Measurements from ENCODE around the gene GPR180.

Gene GPR180

GRCh38 chr13:94598281-94598680, 3.4 kb upstream of the GPR180 start:
- peaks cover 13% of the 10 kb centered on the region for H3K27me3 ChIP-seq (ENCODE audit: insufficient read depth, low read length)
- peaks cover 10% of the 10 kb centered on the region; the same call in 1 of the 2 replicates for H3K4me1 ChIP-seq (ENCODE audit: insufficient read depth, low read length)
- H3K27ac ChIP-seq (ENCODE audit: low read length), result no peak overlapping the region
- no peak overlapping the region for H3K9ac ChIP-seq (ENCODE audit: low read depth, low read length)
- H3K9me3 ChIP-seq (ENCODE audit: insufficient read depth, low read depth, low read length), result peaks cover 5% of the 10 kb centered on the region; the same call in 1 of the 2 replicates
- peaks cover 5% of the 10 kb centered on the region; the same call in 1 of the 2 replicates for H3K36me3 ChIP-seq (ENCODE audit: insufficient read depth, low read depth, low read length)
- no peak overlapping the region for H3K4me3 ChIP-seq (ENCODE audit: low read length)

GRCh38 chr13:94599877-94600276, 1.8 kb upstream of the GPR180 start:
- Histone ChIP-seq H3K9me3 (ENCODE audit: insufficient read depth, low read depth, low read length) (peaks cover 5% of the 10 kb centered on the region; the same call in 1 of the 2 replicates), H3K36me3 (ENCODE audit: insufficient read depth, low read depth, low read length) (no peaks in the 10 kb centered on the region), H3K4me1 (ENCODE audit: insufficient read depth, low read length) (peaks cover 9% of the 10 kb centered on the region; the same call in 1 of the 2 replicates), H3K27me3 (ENCODE audit: insufficient read depth, low read length) (peaks cover 13% of the 10 kb centered on the region), H3K9ac (ENCODE audit: low read depth, low read length) (no peak overlapping the region), H3K27ac (ENCODE audit: low read length) (no peak overlapping the region), H3K4me3 (ENCODE audit: low read length) (no peak overlapping the region)

GRCh38 chr13:94602467-94602866, 810 bp downstream of the GPR180 start:
- Histone ChIP-seq H3K4me3 (ENCODE audit: low read length) (peak overlapping the region; percentile 93), H3K27me3 (ENCODE audit: insufficient read depth, low read length) (peaks cover 13% of the 10 kb centered on the region), H3K36me3 (ENCODE audit: insufficient read depth, low read depth, low read length) (peaks cover 23% of the 10 kb centered on the region), H3K9me3 (ENCODE audit: insufficient read depth, low read depth, low read length) (peaks cover 5% of the 10 kb centered on the region; the same call in 1 of the 2 replicates), H3K4me1 (ENCODE audit: insufficient read depth, low read length) (peaks cover 5% of the 10 kb centered on the region; the same call in 1 of the 2 replicates), H3K27ac (ENCODE audit: low read length) (no peak overlapping the region), H3K9ac (ENCODE audit: low read depth, low read length) (peak overlapping the region; percentile 87)

GRCh38 chr13:94607056-94607455, 5.4 kb downstream of the GPR180 start:
- H3K36me3 ChIP-seq (ENCODE audit: insufficient read depth, low read depth, low read length), result peaks cover 47% of the 10 kb centered on the region

GRCh38 chr13:94607939-94608338, 6.3 kb downstream of the GPR180 start:
- H3K9me3 ChIP-seq (ENCODE audit: insufficient read depth, low read depth, low read length), result no peaks in the 10 kb centered on the region
- H3K36me3 ChIP-seq (ENCODE audit: insufficient read depth, low read depth, low read length), result peaks cover 55% of the 10 kb centered on the region
- H3K27ac ChIP-seq (ENCODE audit: low read length), result no peak overlapping the region
- H3K9ac ChIP-seq (ENCODE audit: low read depth, low read length), result no peak overlapping the region
- no peak overlapping the region for H3K4me3 ChIP-seq (ENCODE audit: low read length)
- H3K4me1 ChIP-seq (ENCODE audit: insufficient read depth, low read length), result no peaks in the 10 kb centered on the region; the same call in 1 of the 2 replicates
- H3K27me3 ChIP-seq (ENCODE audit: insufficient read depth, low read length), result no peaks in the 10 kb centered on the region

More at GRCh38 chr13:94607056-94607455, 5.4 kb downstream of the GPR180 start:
- Histone ChIP-seq H3K27ac (ENCODE audit: low read length) (no peak overlapping the region), H3K9me3 (ENCODE audit: insufficient read depth, low read depth, low read length) (no peaks in the 10 kb centered on the region), H3K27me3 (ENCODE audit: insufficient read depth, low read length) (no peaks in the 10 kb centered on the region), H3K4me3 (ENCODE audit: low read length) (no peak overlapping the region), H3K4me1 (ENCODE audit: insufficient read depth, low read length) (peaks cover 5% of the 10 kb centered on the region; the same call in 1 of the 2 replicates), H3K9ac (ENCODE audit: low read depth, low read length) (no peak overlapping the region)

- no peak overlapping the region for H3K9ac ChIP-seq (ENCODE audit: low read depth, low read length)
- peaks cover 57% of the 10 kb centered on the region for H3K36me3 ChIP-seq (ENCODE audit: insufficient read depth, low read depth, low read length)
Observed at GRCh38 chr13:94608586-94608985, 6.9 kb downstream of the GPR180 start.

GRCh38 chr13:94609196-94609595, 7.5 kb downstream of the GPR180 start:
- H3K27me3 ChIP-seq (ENCODE audit: insufficient read depth, low read length), result no peaks in the 10 kb centered on the region

More at GRCh38 chr13:94608586-94608985, 6.9 kb downstream of the GPR180 start:
- Histone ChIP-seq H3K27me3 (ENCODE audit: insufficient read depth, low read length) (no peaks in the 10 kb centered on the region), H3K9me3 (ENCODE audit: insufficient read depth, low read depth, low read length) (no peaks in the 10 kb centered on the region), H3K4me1 (ENCODE audit: insufficient read depth, low read length) (no peaks in the 10 kb centered on the region), H3K27ac (ENCODE audit: low read length) (no peak overlapping the region), H3K4me3 (ENCODE audit: low read length) (no peak overlapping the region)

GRCh38 chr13:94610475-94610874, 8.8 kb downstream of the GPR180 start:
- no peak overlapping the region for H3K4me3 ChIP-seq (ENCODE audit: low read length)
- no peaks in the 10 kb centered on the region for H3K9me3 ChIP-seq (ENCODE audit: insufficient read depth, low read depth, low read length)
- H3K36me3 ChIP-seq (ENCODE audit: insufficient read depth, low read depth, low read length), result peaks cover 66% of the 10 kb centered on the region
- H3K9ac ChIP-seq (ENCODE audit: low read depth, low read length), result no peak overlapping the region
- H3K4me1 ChIP-seq (ENCODE audit: insufficient read depth, low read length), result no peaks in the 10 kb centered on the region
- no peaks in the 10 kb centered on the region for H3K27me3 ChIP-seq (ENCODE audit: insufficient read depth, low read length)
- no peak overlapping the region for H3K27ac ChIP-seq (ENCODE audit: low read length)

More at GRCh38 chr13:94609196-94609595, 7.5 kb downstream of the GPR180 start:
- Histone ChIP-seq H3K27ac (ENCODE audit: low read length) (no peak overlapping the region), H3K4me1 (ENCODE audit: insufficient read depth, low read length) (no peaks in the 10 kb centered on the region), H3K36me3 (ENCODE audit: insufficient read depth, low read depth, low read length) (peaks cover 61% of the 10 kb centered on the region), H3K9me3 (ENCODE audit: insufficient read depth, low read depth, low read length) (no peaks in the 10 kb centered on the region), H3K9ac (ENCODE audit: low read depth, low read length) (no peak overlapping the region), H3K4me3 (ENCODE audit: low read length) (no peak overlapping the region)

- Histone ChIP-seq H3K9ac (ENCODE audit: low read depth, low read length) (no peak overlapping the region), H3K4me1 (ENCODE audit: insufficient read depth, low read length) (no peaks in the 10 kb centered on the region), H3K27ac (ENCODE audit: low read length) (no peak overlapping the region), H3K27me3 (ENCODE audit: insufficient read depth, low read length) (no peaks in the 10 kb centered on the region), H3K36me3 (ENCODE audit: insufficient read depth, low read depth, low read length) (peaks cover 52% of the 10 kb centered on the region), H3K9me3 (ENCODE audit: insufficient read depth, low read depth, low read length) (no peaks in the 10 kb centered on the region), H3K4me3 (ENCODE audit: low read length) (no peak overlapping the region)
Observed at GRCh38 chr13:94612050-94612449, 10.4 kb downstream of the GPR180 start.

- Histone ChIP-seq H3K9me3 (ENCODE audit: insufficient read depth, low read depth, low read length) (no peaks in the 10 kb centered on the region), H3K36me3 (ENCODE audit: insufficient read depth, low read depth, low read length) (peaks cover 42% of the 10 kb centered on the region), H3K9ac (ENCODE audit: low read depth, low read length) (no peak overlapping the region), H3K4me1 (ENCODE audit: insufficient read depth, low read length) (no peaks in the 10 kb centered on the region), H3K27ac (ENCODE audit: low read length) (no peak overlapping the region), H3K4me3 (ENCODE audit: low read length) (no peak overlapping the region), H3K27me3 (ENCODE audit: insufficient read depth, low read length) (no peaks in the 10 kb centered on the region)
Observed at GRCh38 chr13:94613051-94613450, 11.4 kb downstream of the GPR180 start.

GRCh38 chr13:94617389-94618000, 15.8 kb downstream of the GPR180 start:
- no peak overlapping the region for H3K27ac ChIP-seq (ENCODE audit: low read length)
- H3K36me3 ChIP-seq (ENCODE audit: insufficient read depth, low read depth, low read length), result peaks cover 25% of the 10 kb centered on the region
- no peak overlapping the region for H3K4me3 ChIP-seq (ENCODE audit: low read length)
- no peaks in the 10 kb centered on the region for H3K4me1 ChIP-seq (ENCODE audit: insufficient read depth, low read length)
- no peaks in the 10 kb centered on the region for H3K9me3 ChIP-seq (ENCODE audit: insufficient read depth, low read depth, low read length)
- H3K27me3 ChIP-seq (ENCODE audit: insufficient read depth, low read length), result no peaks in the 10 kb centered on the region
- H3K9ac ChIP-seq (ENCODE audit: low read depth, low read length), result no peak overlapping the region

GRCh38 chr13:94620286-94620896, 18.7 kb downstream of the GPR180 start:
- Histone ChIP-seq H3K36me3 (ENCODE audit: insufficient read depth, low read depth, low read length) (peaks cover 29% of the 10 kb centered on the region), H3K4me1 (ENCODE audit: insufficient read depth, low read length) (no peaks in the 10 kb centered on the region), H3K9ac (ENCODE audit: low read depth, low read length) (no peak overlapping the region), H3K27me3 (ENCODE audit: insufficient read depth, low read length) (no peaks in the 10 kb centered on the region), H3K4me3 (ENCODE audit: low read length) (no peak overlapping the region), H3K9me3 (ENCODE audit: insufficient read depth, low read depth, low read length) (no peaks in the 10 kb centered on the region), H3K27ac (ENCODE audit: low read length) (no peak overlapping the region)

Data from iPS-20b (cell line).